Activated CD8-positive, alpha-beta memory T cell treated with anti-CD3 and anti-CD28 coated beads for 24 hours (primary cell): ENCODE data around the gene CAMKMT.
"Not testable (repeated sequence)": the region's sequence is repeated elsewhere in the genome, so short reads cannot be mapped to it uniquely, and the experiment has no call there.

Source experiments
- DNase-seq: peaks from one replicate; pipeline ENCODE4 v3.0.0-alpha.2; 2020

CAMKMT gene

DNA sequence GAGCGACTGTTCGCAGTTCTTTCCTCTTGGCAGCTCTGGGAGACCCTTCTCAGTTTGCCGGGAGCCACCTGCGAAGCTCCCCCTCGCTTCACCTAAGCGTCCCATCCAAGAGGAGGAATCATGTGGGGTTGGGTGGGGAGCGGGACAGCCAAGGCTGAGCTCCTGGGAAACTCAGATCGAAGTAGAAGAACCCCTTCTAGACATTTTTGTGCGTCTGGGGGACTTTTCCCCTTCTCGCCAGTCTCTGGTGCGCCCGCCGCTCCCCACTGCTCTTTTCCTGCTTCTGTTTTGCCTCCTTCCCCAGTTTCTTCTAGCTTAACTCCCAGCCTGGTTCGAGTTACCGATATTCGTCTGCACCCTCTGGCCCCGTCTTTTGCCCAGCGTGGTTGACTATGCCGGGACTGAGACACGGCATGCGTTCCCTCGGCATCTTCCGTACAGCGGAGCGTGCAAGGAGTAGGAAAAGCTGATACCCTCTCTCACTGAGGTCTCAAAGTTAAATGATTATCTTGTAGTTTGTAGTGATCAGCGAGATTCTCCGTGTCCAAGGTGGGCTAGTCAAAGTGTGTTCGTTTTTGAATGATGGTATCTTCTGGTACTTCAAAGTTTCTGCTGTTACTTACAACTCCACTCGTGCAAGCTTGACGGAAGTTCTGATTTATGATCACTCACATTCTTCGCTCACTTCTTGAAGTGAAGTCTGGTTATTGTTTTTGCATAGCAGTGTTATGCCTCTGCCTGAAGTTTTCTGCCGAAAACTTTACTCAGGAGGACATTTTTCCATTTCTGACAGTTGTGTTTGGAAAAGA lies 664 bp downstream of the CAMKMT start:
- no peak for DNase-seq

DNA sequence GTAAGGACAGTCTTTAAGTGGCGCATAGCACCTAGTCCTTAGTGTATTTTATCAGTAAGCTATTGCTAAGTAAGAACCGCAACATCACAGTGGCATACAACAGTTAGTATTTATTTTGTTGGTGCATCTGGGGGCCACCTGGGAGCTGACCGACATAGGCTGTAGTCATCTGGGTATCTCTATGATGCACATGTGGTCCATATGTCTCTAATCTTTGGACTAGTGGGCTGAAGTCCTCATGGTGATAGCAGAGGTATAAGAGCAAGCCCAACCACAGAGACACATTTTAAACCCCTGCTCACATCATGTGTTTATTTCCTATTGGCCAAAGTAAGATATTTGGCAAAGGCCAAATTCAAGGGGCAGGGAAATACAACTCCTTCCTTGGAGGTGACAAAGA lies 2.9 kb downstream of the CAMKMT start:
- no peak for DNase-seq

DNA sequence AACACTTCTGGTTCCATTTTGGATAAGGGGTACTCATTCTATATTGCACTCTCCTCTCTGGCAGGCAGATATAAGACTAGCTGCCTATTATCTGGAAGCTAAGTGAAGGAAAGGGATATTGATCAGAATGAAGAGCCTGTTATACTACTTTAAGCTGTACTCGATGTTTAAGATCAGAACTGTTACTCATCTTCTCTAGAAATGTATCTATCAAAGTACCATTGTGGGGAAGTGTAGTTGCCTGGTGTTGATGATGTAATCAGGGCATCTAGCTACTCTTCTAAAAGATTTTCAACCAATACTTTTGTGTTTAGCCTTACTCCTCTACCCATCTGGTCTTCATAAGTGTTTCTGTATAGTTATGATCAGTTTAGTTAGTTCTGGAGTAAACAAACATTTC lies 5.8 kb downstream of the CAMKMT start:
- no peak for DNase-seq

DNA sequence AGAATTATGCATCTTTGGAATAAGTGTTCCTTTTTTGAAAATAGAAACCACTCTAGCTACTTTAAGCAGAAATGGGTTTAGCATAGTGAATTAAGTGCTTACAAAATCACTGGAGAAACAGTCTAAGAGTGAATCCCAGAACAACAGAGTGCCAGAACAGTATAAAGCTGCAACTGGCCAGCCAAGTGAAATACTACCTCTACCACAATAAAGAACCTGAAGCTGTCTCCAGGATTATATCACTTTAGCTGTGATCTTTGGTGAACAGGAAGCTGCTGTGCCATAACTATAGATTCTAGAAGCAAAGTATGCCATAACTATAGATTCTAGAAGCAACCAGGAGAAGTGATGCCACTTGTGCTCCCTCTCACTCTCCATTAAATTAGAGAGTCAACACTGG lies 7.6 kb downstream of the CAMKMT start:
- no peak for DNase-seq

DNA sequence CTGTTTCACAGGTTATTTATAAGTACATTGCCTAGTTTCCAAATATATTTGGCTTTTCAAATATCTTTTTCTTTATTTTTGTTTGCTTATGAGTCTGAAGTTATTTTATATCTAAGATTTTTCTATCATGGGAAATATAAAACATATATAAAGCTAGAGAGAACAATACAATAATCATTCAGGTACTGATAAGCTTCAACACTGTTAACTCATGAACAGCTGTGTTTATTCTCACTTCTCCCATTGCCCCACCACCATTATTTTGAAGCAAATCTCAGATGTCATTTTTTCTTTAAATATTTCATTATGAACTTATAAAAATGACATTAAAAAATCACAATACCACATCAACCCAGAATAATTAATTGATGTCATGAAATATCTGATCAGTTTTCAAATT lies 9.7 kb downstream of the CAMKMT start:
- DNase-seq = no peak

DNA sequence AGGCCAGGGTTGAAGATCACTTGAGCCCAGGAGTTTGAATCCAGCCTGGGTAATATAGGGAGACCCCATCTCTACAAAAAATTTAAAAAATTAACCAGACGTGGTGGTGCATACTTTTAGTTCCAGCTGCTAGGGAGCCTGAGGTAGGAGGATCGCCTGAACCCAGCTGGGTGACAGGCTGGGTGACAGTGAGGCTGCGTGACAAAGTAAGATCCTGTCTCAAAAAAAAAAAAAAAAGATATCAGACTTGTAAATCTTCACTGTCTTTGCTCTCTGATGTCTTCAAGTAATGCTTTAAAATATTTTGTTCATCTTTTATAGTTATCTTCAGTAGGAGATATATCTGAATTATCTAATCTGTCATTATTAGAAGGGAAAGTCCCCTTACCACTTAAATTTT lies 10.5 kb downstream of the CAMKMT start:
- no peak for DNase-seq

DNA sequence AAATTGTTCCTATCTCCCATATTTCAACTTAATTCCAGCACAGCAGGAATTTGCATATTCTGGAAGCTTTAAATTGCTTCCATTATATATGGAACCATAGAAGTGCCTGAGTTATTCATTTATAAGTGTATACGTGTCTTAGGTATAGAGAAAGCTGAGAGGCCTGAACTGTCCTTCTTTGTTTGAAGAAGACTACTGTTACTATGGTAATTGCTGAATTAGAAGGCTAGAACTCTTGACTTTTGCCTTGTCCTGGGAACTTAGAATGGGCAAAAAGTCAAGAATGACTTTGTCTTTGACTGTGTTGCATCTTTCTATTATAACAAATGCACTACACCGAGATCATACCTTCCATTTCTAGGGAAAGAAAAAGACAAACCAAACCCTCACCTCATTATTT lies 15.7 kb downstream of the CAMKMT start:
- no peak for DNase-seq

DNA sequence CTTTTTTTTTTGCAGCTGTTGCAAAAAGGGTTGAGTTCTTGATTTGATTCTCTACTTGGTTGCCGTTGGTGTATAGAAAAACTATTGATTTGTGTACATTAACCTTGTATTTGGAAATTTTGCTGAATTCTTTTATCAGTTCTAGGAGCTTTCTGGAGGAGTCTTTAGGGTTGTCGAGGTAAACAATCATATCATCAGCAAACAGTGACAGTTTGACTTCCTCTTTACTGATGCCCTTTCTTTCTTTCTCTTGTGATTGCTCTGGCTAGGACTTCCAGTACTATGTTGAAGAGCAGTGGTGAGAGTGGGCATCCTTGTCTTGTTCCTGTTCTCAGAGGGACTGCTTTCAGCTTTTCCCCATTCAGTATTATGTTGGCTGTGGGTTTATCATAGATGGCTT lies 23.5 kb downstream of the CAMKMT start:
- DNase-seq = not testable (repeated sequence)

DNA sequence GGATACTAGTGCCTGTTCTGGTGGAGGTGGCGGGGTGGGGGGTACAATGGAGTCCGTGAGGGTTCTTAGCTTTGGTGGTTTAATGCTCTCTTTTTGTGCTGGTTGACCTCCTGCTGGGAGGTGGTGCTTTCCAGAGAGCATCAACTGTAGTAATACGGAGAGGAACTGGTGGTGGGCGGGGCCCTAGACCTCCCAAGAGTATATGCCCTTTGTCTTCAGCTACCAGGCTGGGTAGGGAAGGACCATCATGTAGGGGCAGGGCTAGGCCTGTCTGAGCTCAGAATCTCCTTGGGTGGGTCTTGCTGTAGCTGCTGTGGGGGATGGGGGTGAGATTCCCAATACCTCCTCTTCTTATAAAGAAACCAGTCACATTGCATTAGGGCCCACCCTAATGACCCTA lies 27.1 kb downstream of the CAMKMT start:
- no peak for DNase-seq

DNA sequence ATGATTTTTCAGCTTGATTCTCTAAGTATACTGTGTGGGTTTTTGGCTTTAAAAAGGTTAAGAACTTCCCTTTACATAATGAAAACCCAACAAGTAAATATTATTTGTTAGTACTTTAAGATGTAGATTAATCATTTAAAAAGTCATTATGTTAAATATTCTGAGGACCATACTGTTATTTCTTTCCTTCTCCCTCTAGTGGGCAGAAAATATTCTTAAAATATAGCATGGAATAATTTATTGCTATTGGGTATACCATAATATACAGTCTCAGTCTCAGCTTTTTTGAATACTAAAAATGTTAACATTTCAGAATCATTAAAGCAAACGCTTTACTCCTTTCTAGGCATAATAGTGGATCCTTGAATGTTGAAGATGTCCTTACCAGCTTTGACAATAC lies 28.1 kb downstream of the CAMKMT start:
- DNase-seq = no peak

DNA sequence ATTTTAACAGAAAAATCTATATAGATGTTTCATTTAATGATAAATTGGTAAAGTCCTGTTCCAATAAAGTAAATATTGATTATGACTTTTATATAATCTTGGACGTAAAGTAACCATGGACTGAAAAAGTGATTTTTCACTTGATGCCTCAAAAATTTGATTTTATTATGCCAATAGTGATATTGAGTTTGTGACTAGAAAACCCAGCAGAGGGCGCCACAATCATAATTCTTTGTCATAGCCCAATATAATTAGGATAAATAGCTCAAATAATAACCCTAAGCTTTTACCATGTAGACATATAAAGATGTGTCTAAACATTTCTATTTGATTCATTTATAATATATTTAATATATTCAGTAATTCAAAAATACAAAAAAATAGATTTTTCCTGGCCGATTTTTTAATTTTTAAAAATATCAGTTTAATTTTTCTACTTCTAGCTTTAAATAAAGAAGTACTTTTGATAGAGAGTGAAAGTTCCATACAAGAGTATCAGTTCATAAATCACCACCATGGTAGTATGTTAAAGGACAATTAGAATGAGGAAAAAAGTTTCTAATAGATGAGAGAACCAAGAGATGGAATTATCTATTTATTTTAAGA lies 30.7 kb downstream of the CAMKMT start:
- DNase-seq = peak; percentile 72

DNA sequence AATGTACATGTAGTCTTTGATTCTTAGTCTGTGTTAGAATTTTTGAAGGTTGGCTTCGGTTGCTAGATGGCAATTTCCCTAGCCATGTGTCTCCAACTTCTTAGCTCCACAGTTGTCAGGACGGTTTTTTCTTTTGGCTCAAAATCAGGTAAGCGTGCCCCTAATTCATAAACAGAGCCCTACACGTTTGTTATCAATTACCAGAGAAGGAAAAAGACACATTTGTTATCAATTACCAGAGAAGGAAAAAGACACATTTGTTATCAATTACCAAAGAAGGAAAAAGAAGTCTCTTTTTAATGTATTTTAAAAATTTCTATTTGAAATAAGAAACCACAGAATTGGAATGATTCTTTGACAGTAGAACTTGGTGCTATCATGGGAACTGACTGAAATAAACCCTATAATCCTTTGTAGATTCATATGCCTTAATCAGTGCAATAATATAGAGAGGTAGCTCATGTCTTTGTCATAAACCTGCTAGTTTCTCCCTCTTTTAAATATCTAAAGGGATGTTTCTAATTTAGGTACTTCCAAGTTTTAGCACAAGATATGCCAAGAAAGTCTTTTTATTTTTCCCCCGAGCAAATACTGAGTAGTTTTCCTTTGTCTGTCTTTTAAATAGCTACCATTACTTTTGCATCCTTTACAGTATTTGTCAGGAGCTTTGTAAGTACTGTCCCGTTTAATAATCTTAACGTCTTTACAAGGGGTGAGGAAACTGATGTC lies 35.9 kb downstream of the CAMKMT start:
- no peak for DNase-seq

DNA sequence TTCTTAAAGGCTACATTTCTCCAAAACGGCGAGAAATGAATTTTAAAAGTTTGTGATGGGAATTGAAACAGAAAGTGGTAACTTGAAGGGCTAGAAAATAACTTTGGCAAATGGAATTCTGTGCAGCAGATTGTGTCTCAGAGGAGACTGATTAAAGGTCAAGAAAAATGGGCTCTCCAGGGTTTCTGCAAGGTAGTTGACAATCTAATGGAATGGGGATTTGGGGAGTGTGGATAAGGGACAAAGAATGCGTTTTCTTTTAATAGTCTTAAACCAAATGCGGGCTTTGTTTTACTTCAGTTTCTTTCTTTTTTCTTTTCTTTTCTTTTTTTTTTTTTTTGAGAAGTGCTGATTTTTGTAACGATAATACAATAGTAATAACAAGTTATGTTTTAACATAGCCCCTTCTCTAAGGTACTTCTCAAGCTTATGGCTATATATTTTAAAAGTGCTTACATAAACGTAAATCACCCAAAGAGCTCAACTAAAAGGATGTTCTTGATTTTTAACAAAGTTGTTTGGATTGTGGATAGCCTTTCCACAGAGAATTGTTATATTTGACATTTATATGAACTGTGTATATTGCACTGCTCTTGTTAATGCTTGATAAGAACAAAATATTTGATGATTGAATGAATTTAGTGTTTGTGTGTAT lies 36.6 kb downstream of the CAMKMT start:
- DNase-seq = no peak

DNA sequence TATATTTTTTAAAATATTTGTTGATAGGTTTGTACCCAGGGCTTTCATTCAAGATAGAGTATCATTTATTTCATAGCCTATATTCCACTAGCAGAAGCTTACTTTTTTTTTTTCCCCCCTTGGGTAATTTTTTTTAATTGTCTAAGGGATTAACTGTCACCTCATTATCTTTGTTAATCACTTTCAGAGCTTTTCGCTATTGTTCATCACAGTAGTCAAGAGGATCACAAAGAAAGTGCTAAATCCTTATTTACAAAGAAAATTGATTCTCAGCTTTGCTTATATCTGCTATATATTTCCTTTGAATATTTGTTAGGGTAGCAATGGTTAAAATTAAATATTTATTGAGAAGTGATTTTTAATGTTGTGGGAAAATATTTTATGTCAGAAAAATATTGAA lies 59.0 kb downstream of the CAMKMT start:
- no peak for DNase-seq

DNA sequence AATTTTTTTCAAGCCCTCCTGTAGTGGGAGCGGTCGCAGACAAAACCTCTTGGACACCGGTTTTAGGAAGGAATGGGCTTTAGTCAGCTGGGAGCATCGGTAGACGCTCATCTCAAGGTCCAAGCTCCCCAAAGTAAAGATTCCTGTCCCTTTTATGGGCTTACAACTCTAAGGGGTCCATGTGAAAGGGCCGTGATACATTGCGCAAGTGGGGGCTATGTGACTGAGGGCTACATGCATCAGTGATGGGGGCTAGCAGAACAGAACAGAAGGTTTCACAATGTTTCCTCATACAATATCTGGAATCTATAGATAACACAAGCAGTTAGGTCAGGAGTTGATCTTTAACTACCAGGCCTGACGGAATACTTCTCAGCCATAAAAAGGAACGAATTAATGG lies 62.5 kb downstream of the CAMKMT start:
- DNase-seq = no peak

DNA sequence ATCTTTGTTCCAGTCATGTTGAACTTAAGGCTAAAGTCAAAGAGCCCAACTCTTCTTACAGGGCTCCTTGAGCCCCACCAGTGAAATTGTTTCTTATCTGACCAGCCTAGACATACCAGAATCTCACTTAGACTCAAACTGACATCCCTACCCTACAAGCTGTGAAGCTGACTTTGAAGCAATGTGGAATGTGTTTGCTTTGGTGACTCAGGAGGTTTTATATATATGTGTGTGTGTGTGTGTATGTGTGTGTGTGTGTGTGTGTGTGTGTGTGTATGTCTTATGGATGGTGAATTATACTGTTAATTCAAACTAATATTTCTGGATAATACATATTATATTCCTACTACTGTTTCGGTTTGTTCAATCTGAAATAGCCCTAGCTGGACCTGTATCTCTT lies 67.3 kb downstream of the CAMKMT start:
- no peak for DNase-seq

DNA sequence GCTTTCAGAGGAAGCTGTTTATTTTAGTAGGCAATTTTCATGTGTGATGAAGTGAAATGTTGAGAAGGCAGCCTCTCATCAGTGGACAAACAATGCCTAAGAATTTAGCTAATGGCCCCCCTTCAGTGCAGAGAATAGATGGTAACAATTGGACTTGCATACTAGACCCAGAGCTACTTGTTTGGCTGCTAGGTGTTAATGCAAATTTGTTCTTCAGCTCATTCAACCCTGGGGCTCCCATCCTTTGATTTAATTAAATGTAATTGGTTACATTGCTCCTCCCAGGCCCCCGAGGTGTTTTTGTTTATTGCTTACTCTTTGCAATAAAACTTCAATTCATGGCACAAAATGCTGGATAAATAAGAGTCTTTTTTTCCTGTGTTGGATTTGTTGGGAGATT lies 68.6 kb downstream of the CAMKMT start:
- DNase-seq = no peak

DNA sequence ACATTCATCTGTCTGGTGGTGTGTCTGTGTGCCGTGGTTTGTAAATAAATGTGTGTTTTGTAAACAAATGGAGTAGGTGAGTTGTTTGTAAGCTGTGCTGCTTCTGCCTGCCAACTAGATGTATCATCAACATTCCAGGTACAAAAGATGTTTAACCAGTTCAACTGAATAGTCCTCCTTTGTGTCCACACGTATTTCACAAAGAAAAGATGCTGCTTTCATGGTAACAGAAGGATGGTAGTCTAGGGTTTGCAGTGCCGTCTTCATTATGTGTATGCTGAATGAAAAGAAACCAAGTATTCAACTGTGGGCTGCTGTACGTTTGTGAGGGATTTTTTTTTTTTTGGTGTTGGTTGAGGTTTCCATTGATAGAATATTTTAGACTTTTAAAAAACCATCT lies 72.1 kb downstream of the CAMKMT start:
- no peak for DNase-seq

DNA sequence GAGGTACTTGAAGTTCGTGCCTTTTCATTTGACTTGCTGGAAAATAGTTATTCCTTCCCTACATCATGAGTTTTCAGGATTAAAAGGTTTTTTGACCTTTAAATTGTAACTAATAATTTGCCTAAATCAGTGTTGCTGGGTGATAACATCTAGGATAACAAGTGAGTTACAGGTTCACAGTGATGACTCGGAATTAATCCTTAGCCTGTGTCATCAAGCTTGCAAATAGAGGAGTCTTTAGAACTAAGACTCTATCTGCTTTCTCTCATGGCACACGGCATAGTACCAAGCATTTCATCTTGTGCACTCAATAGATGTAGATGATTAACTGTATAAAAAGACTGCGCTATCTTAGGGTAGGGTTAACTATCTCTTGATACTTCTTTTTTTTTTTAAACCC lies 79.5 kb downstream of the CAMKMT start:
- DNase-seq = no peak

DNA sequence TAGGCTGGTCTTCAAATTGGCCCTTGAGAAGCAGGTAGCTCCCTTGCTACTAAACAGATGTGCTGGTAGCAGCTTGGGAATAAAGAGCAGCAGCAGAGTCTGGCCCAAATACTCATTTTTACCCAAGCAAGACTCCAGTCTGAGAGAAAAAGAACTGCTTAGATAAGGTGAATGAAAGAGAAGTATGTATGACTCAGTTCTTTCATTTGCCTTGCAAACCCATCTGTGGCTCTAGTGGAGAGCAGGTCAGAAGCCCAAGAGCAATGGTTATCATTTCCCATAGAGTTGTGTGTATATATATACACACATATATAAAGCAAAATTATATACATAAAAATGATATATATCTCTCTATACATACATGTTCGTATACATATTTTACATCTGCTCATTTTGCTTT lies 80.3 kb downstream of the CAMKMT start:
- DNase-seq = no peak

DNA sequence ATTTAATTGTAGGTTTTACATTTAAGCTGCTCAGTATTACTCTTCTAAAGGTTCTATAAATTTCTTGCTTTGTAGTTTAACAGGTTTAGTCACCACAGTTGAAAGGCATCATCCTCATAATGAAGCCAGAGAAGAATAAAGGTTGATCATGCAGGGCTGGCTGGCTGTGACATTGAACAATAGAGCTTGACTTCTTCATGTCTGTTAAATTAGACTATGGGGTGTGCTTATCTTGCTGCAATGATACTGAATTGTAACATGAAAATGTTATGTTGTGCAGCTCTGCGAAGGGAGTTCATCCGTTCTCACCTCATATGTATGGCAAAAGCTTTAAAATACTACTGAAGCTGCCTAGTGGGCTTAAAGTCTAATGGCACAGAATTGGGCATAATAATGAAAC lies 81.8 kb downstream of the CAMKMT start:
- DNase-seq = no peak

DNA sequence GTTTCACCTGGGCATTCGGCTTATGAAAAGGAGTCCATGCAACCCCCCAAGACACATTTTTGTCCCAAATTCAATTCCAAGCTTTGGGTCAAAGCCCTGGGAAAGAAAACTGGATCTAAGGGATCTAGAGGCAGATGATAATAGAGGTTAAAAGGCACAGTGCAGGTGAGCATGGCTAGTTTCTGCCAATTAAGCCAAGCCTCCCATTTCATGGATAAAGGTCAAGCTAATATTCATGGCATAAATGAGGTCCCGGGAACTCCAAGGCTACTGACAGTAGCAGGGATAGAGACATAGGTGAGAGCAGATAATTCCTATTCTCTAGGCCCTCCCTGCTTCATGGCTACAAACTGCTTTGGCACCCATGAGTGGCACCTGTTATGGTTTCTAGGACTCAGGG lies 83.1 kb downstream of the CAMKMT start:
- DNase-seq = no peak

DNA sequence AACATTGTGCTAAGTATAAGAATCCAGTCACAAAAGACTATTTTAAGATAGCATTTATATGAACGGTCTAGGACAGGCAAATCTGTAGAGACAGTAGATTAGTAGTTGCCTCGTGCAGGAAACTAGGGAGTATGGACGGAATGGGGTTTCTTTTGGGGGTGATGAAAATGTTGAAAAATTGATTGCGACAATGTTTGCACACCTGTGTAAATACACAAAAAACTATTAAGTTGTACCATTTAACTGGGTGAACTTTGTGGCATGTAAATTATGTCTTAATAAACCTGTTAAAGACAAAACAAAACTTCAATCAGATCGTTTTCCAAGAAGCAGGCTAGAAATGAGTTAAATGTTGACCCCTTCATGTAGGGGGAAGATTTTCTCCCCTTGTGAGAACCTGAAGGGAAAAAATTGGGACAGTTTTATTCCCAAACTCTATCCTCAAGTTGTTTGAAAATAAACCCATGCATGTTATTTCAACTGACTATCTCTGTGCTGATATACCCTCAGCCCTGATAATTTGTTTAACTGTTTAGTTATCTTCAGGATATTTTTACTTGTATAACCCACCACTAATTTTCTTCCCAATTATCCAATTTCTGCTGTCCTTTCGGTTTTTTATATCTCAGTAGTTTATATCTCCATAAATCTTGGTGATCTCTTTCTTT lies 87.2 kb downstream of the CAMKMT start:
- DNase-seq = no peak
